A204.1 (cell line): Measurements from ENCODE around the gene FCGR2B.
A peak's percentile ranks its signal among the peaks of the same experiment; 100 is the strongest.
"Not testable (repeated sequence)": the region's sequence is repeated elsewhere in the genome, so short reads cannot be mapped to it uniquely, and the experiment has no call there.

Experiments
- FAIRE-seq: peaks from 2 replicates; lab custom pipeline; 2012; peaks lifted over from hg19 to GRCh38; lab: Jason Lieb, UNC

FCGR2B gene

DNA sequence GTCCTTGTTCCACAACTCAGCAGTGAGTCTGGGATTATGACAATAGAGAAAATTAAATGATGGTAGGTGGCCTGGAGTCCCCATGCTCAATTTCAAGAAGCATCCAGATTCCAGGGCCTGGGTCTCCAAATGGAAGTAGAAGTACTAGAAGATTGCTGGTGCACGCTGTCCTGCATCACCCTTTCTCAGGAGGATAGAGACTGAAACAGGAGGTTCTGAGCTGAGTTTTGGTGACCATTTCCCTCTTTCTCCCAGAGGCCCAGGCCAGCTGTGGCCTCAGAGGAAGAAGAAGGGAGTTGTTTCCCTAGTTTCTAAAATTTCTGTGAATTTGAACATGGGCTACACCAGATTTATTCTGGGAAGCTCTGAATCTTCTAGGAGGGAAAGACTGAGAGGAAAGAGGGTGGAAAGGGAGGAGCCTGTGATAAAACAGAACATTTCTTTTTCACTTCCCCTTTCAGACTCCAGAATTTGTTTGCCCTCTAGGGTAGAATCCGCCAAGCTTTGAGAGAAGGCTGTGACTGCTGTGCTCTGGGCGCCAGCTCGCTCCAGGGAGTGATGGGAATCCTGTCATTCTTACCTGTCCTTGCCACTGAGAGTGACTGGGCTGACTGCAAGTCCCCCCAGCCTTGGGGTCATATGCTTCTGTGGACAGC lies at the start of gene FCGR2B:
Gene FCGR2B, plus strand, starts transcription at position 460 of the 656 bp plus-strand sequence. Its CDS starts 99 bp downstream, at position 559.
- not testable (repeated sequence) for FAIRE-seq

- not testable (repeated sequence) for FAIRE-seq
These were observed 46.5 kb upstream of the FCGR2B start for GRCh38 chr1:161616417-161616816.

DNA sequence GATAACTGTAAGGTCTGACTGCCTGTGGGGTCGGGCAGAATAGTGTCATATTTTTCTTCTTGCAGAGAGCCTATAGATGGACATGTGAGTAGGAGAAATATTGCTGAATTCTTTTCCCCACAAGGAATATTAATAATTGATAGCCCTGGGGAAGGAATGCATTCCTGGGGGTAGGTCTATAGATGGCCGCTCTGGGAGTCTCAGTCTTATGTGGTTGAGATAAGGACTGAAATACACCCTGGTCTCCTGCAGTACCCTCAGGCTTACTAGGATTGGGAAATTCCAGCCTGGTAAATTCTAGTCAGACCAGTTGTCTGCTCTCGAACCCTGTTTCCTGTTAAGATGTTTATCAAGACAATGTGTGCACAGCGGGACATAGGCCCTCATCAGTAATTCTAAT lies 44.4 kb upstream of the FCGR2B start:
- FAIRE-seq: not testable (repeated sequence)

DNA sequence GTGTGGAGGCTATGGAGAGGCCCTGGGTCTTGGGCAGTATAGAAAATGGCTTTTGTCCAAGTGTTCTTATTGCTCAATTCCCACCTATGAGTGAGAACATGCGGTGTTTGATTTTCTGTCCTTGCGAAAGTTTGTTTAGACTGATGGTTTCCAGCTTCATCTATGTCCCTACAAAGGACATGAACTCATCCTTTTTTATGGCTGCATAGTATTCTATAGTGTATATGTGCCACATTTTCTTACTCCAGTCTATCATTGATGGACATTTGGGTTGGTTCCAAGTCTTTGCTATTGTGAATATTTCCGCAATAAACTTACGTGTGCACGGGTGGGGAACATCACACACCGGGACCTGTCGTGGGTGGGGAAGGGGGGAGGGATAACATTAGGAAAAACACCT lies 42.5 kb upstream of the FCGR2B start:
- FAIRE-seq: not testable (repeated sequence)

- FAIRE-seq: not testable (repeated sequence)
These were observed 41.6 kb upstream of the FCGR2B start for GRCh38 chr1:161621181-161622000.

DNA sequence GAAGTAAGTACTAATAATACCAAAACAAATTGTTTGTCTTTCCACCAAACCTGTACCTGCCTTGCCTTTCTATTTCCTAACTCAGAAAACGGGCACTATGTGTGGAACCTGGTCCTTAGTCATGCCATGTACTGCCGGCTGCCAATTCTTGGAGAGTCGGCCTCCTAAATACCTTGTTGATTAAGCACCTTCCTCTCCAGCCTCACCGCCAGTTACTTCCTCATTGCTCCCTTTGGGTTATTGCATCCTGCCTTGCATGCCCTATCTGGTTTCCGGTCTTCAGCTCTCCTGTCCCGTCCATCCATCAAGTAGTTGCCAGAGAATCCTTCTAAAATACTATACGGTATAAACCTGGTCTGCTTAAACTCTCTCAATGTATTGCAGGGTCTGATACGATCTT lies 40.9 kb upstream of the FCGR2B start:
- FAIRE-seq: not testable (repeated sequence)

DNA sequence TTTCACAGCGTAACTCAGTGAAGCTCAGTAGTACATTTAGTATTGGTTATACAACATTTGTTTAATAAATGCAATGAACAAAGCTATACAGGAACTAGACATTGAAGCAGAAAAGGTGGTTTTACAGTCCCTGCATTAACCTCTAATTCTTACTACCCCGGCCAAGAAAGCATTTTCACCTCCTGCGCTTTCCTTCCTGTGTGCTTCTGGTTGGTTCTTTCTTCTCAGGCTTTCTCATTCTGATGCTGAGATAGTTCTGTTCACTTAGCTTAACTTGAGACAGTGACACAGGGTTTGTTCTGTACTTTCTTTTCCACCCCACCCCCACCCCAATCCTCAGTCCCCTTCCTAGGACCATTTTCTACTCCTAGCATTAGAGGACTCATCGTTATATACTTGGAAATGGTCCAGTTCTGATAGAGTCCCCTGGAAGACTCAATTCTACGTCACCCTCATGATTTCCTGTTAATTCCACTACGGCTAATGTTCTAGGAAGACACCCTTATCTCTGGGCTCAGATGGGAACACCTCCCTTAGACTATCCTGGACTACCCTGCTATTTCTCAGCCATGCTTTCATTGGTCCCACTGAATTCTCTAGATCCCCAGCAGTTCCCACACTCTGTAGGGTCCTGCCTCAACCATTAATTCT lies 39.4 kb upstream of the FCGR2B start:
- not testable (repeated sequence) for FAIRE-seq

GRCh38 chr1:161624605-161625004 lies 38.3 kb upstream of the FCGR2B start:
- not testable (repeated sequence) for FAIRE-seq

GRCh38 chr1:161626445-161627146 lies 36.3 kb upstream of the FCGR2B start:
- not testable (repeated sequence) for FAIRE-seq

GRCh38 chr1:161630128-161630742 lies 32.7 kb upstream of the FCGR2B start:
- not testable (repeated sequence) for FAIRE-seq

- no peak for FAIRE-seq
These were observed 31.9 kb upstream of the FCGR2B start, which contains the start of gene FCGR3B for GRCh38 chr1:161631076-161631475. TSS of gene FCGR3B (minus strand) at chr1:161631176. CDS start at chr1:161631094, 82 bp downstream.

DNA sequence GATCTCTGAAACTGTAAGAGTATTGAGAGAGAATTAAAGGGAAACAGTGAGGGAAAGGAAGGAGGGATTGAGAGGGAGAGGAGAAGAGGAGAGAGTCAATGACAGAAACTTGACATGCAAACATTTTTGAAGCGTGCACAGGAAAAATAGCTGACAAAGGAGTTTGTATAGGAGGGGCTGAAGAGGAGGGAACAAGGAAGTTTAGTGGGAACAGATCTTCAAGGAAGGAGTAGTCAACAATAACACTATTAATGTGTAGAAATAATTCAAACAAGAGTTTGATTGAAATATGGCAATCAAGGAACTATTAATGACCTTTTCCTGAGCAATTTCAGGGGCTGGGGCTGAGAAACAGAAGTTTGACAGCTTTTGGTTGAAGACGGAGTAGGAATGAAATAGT lies 27.9 kb upstream of the FCGR2B start:
- FAIRE-seq: not testable (repeated sequence)

- FAIRE-seq: not testable (repeated sequence)
These were observed 26.7 kb upstream of the FCGR2B start for GRCh38 chr1:161636189-161636782.

DNA sequence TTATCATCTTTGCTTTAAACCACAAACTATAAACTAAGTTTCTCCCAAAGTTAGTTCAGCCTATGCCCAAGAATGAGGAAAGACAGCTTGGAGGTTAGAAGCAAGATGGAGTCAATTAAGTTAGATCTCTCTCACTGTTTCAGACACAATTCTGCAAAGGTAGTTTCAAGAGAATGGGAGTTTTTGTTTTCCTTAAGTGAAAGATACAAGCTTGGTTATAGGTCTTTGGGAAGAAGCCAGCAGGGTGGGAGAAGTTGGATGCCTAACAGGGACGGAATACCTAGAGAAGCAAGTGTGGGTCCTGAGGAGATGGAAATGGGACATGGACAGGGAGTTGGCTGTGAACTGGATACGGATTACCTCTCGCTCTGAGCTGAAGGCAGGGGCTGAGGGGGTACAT lies 26.0 kb upstream of the FCGR2B start:
- not testable (repeated sequence) for FAIRE-seq

GRCh38 chr1:161638251-161638993 lies 24.5 kb upstream of the FCGR2B start:
- not testable (repeated sequence) for FAIRE-seq

GRCh38 chr1:161639203-161639602 lies 23.7 kb upstream of the FCGR2B start:
- not testable (repeated sequence) for FAIRE-seq

DNA sequence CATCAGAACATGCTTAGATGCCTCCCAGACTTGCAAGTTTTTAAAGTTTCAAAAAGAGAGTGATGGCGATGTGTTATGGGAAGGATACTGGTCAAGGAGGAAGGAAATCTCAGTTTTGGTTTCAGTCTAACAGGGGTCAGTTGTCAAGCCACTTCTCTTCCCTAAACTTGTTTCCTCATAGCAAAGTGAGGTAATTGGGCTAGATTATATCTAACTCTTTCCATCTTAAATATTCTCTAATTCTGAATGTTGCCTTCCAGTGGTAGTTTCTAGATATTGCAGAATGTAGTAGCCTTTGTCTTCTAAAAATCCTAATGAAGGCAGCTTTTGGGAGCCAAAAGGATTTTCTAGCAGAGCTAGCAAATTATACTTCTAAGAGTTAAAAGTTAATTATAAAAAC lies 20.2 kb upstream of the FCGR2B start:
- FAIRE-seq: peak; percentile 94

DNA sequence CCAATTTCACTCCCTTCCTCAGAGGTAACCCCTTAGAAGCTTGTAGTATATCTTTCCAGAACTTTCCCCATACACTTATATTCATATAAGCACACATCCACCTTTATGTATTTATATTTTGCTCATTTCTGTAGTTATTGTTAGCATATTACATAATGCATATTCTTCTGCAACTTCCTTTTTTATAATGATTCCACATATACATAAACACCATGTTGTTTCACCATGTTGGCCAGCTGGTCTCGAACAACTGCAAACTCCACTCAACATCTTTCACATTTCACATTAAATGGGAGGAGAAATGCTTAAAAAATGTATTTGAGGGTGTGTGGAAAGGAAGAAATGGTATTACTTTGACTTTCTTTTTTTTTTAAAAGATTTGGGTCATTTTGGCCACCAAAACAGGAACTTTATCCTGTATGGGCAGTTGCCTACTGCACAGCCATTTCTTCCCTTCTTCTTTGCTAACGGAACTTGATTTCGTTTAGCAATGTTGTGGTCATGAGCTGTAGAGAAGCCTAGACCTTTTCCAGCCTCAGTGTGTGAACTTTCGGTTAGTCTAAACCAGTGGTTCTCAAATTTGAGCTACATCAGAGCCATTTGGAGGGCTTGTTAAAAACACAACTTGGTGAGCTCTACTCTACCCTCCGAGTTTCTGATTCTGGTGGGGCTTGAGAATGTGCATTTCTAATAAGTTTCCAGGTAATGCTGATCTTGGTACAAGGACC lies 19.3 kb upstream of the FCGR2B start:
- not testable (repeated sequence) for FAIRE-seq

DNA sequence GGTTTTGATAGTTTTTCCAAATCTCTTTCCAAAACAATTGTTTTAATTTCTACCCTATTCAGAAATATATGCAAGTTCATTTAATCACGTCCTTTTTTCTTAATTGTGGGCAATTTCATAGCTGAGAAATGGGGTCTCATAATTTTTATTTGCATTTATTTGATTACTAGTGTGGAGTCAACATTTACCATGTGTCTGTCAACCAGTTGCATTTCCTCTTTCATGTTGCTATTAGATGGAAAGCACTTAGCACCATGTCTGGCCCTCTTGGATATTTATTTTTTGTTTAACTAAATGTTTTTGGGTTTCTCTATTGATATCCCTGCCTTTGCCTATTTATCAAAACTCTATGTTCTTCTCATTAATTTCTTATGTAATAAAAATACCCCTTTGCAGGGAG lies 18.1 kb upstream of the FCGR2B start:
- FAIRE-seq: not testable (repeated sequence)
